Lower lobe of right lung (tissue), 2 donors: Measurements from ENCODE around the gene NFATC1. TPM values are rescaled to one million over a fixed set of nuclear protein-coding genes. Genes with fewer than 3 reads are reported as not detected.

Experiments used
- ATAC-seq, 2 donors: fragments of 200-7000 bp; cut with Tn5 transposase; one replicate each; pipeline ENCODE4 v1.9.1; 2020 to 2022; ENCODE audit warnings: mild to moderate bottlenecking in 2 of 2, moderate library complexity in 2 of 2
- DNase-seq: peaks from one replicate; pipeline ENCODE4 v3.0.0-alpha.2; 2020
- H3K27ac ChIP-seq: fragments of 200-600 bp; one replicate; pipeline ENCODE4 v1.8.0; 2022
- H3K27me3 ChIP-seq: fragments of 200-600 bp; one replicate; pipeline ENCODE4 v1.8.0; 2022; ENCODE audit warnings: low read depth
- H3K36me3 ChIP-seq: fragments of 200-600 bp; one replicate; pipeline ENCODE4 v1.8.0; 2022; ENCODE audit warnings: mild to moderate bottlenecking
- H3K4me1 ChIP-seq: fragments of 200-600 bp; one replicate; pipeline ENCODE4 v1.8.0; 2022
- H3K4me3 ChIP-seq: fragments of 200-600 bp; one replicate; pipeline ENCODE4 v1.8.0; 2022; ENCODE audit warnings: mild to moderate bottlenecking
- H3K9me3 ChIP-seq: fragments of 200-600 bp; one replicate; pipeline ENCODE4 v1.8.0; 2022
- intact Hi-C: fragments of 100-400 bp; cut with DNase I; formaldehyde crosslinking; loops from one replicate; pipeline ENCODE4 v1.11.0; 2022
- total RNA-seq: library from RNA; stranded (reverse); fragmentation: NEBNext Ultra II Directional; extraction: Animal tissue kit (Norgen Biotek cat#: 25700); gene quantifications from one replicate; pipeline ENCODE4 v1.2.1, GENCODE V29; 2021
- TF ChIP-seq, protein P1 (sequence below): fragments of 200-600 bp; IDR thresholded peaks from one replicate; pipeline ENCODE4 v1.8.0; 2022; ENCODE audit warnings: antibody characterized with exemption, mild to moderate bottlenecking
- donor health status: DM: no; HTN: yes; CAD: no; lungs with severe emphysema.

Gene NFATC1
- total RNA-seq, 1 donor from 2014 or later, result 21.4 TPM

DNA sequence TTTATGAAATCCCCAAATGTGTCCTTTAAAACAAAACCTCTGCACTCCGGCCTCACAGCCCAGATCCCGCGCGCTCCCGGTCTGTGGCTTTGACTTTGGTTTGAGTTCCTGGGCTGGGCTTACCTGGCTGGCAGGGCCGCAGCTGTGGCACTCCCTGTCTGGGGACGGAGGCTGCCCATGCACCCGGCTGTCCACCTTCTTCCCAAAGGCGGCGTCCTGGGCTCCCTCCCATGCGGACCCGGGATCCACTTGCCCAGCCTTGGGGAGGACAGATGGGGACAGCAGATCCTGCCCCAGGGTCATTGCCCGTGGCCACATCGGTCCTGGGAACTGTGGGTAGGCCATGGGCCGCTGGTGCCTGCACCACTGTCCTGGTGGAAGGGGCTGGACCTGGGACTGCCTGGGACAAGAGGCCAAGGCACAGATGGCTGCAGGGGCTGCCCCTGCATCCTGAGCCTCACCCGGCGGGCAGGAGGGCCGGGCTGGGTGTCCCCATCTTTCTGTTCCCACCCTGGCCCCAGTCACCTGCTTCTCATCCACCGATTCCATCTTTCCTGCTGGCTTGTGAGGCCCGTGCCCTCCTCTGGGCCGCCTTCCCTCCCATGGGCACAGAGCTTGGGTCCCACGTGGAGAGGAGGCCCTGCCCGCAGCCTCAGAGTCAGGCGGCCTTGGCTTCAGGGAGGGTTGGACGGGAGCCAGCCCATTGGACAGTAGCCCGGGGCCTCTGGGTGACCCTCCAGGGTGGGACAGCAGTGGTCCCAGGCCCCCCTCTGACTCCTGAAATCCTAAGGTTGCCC lies 27.7 kb downstream of the NFATC1 start:
- no peaks in the 10 kb centered on the region for H3K27me3 ChIP-seq
- intact Hi-C loops, result no loop called here
- no peak overlapping the region for H3K27ac ChIP-seq
- TF ChIP-seq, protein P1, sequence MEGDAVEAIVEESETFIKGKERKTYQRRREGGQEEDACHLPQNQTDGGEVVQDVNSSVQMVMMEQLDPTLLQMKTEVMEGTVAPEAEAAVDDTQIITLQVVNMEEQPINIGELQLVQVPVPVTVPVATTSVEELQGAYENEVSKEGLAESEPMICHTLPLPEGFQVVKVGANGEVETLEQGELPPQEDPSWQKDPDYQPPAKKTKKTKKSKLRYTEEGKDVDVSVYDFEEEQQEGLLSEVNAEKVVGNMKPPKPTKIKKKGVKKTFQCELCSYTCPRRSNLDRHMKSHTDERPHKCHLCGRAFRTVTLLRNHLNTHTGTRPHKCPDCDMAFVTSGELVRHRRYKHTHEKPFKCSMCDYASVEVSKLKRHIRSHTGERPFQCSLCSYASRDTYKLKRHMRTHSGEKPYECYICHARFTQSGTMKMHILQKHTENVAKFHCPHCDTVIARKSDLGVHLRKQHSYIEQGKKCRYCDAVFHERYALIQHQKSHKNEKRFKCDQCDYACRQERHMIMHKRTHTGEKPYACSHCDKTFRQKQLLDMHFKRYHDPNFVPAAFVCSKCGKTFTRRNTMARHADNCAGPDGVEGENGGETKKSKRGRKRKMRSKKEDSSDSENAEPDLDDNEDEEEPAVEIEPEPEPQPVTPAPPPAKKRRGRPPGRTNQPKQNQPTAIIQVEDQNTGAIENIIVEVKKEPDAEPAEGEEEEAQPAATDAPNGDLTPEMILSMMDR, result no peak
- ATAC-seq (peak in 1 of 2 donors; percentile 3), DNase-seq (no peak)
- H3K4me1 ChIP-seq, result peaks cover 15% of the 10 kb centered on the region
- peaks cover 15% of the 10 kb centered on the region for H3K36me3 ChIP-seq
- H3K9me3 ChIP-seq, result no peaks in the 10 kb centered on the region
- H3K4me3 ChIP-seq, result no peak overlapping the region

DNA sequence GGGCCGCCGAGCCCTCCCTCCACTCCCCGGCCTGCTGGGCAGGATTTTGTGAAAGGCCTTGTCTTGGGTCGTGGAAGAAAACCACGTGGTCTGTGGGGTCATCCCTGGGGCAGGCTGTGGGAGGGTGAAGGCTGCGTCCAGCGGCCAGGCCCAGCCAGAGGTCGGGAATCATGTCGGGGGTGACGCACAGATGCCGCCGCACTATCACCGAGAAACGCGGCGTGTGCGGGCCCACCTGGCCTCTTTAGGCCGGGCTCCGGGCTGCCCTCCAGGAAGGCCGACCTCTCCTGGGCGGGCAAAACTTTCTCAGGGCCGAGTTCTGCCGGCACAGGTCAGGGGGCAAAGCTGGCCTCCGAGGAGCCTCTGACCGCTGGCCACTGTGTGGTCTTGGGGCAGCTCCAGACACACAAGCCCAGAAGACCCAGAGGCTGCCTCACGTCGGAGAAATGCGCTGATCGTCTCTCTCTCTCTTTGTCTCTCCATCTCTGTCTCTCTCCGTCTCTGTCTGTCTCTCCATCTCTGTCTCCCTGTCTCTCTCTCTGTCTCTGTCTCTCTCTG lies 28.4 kb downstream of the NFATC1 start:
- ATAC-seq (peak; percentile 23 to 36), DNase-seq (no peak)
- Histone ChIP-seq H3K27ac (no peak overlapping the region), H3K9me3 (no peaks in the 10 kb centered on the region), H3K27me3 (no peaks in the 10 kb centered on the region), H3K36me3 (peaks cover 15% of the 10 kb centered on the region), H3K4me3 (no peak overlapping the region), H3K4me1 (peaks cover 15% of the 10 kb centered on the region)
- intact Hi-C loops, result no loop called here
- TF ChIP-seq, protein P1, result no peak

DNA sequence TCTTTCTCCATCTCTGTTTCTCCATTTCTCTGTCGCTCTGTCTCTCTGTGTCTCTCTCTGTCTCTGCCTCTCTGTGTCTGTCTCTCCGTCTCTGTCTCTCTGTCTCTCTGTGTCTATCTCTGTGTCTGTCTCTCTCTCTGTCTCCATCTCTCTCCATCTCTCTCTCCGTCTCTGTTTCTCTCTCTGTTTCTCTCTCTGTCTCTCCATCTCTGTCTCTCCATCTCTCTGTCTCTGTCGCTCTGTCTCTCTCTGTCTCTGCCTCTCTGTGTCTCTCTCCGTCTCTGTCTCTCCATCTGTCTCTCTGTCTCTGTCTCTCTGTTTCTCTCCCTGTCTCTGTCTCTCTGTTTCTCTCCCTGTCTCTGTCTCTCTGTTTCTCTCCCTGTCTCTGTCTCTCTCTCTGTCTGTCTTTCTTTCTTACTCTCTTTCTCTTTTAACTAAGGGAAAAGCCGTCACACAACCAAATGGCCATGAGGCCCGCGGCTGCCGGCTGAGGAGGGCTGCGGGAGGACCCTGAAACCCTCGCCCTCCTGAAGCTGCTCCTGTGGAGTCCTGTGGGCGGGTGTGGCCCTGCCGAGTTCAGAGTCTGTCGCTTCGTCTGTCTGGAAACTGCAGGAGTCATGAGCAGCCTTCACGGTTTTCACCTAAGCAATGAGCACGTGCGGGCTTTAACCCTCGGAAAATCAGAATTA lies 29.3 kb downstream of the NFATC1 start:
- intact Hi-C loops, result no loop called here
- Histone ChIP-seq H3K27me3 (no peaks in the 10 kb centered on the region), H3K27ac (no peak overlapping the region), H3K4me1 (peaks cover 15% of the 10 kb centered on the region), H3K9me3 (no peaks in the 10 kb centered on the region), H3K4me3 (no peak overlapping the region), H3K36me3 (peaks cover 15% of the 10 kb centered on the region)
- no peak for DNase-seq
- TF ChIP-seq, protein P1, result no peak
- ATAC-seq, result no peak

DNA sequence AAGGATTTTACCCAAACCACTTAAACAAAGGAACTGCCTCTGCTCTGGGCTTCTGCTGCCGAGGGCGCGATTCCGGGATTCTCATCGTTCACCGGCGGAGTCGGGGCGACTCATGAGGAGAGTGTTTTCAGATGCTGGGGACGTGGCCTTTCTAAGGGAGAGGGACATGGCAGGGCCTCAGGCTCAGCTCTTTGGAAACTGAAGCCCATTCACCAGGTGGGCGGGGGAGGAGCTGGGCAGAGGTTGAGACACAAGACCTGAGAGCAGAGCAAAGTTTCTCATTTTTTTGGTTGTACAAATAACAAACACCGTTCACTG lies 29.8 kb downstream of the NFATC1 start:
- ATAC-seq, result no peak
- no peak overlapping the region for H3K27ac ChIP-seq
- peaks cover 13% of the 10 kb centered on the region for H3K36me3 ChIP-seq
- TF ChIP-seq, protein P1, result no peak
- DNase-seq, result no peak
- peaks cover 15% of the 10 kb centered on the region for H3K4me1 ChIP-seq
- intact Hi-C loops, result no loop called here
- no peaks in the 10 kb centered on the region for H3K9me3 ChIP-seq
- H3K27me3 ChIP-seq, result no peaks in the 10 kb centered on the region
- no peak overlapping the region for H3K4me3 ChIP-seq

DNA sequence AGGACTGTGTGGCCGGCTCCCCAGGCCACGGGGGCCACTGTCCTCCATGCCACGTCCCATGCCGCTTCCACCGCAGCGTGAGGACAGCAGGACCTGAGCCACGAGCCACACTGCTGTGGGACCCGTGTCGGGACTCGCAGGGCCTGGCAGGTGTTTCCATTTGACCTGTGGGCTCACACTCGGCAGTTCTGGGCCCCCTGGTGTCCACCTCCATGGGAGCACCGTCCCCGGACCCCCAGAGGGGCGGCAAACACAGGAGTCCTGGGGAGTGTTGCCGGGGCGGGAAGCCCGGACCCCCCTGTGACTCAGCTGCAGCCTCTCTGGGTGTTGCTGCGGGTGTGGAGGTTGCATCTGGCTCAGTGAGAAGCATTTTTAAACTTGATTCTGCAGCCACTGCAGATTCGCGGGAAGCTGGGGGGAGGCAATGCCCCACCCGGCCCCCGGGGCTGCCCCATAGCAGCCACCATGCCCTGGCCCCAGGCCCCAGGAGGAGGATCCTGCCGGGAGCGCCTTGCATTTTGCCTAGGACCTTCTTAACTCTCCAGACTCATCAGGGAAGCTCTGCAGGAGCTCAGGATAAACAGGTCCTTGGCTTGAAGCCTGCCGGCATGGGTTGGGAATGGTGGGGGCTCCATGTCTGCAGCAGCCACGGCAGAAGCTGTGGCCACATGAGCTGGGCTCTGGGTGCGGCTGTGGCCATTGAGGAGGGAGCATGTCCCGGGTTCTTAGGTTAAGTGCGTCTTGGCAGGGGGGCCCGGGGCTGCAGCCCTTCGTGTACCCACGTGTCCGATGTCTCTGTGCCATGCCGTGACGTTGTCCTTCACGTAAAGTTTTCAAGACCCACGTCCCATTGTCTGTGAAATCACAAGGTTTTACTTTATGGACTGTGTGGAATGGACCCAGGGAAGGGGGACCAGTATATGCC lies 30.9 kb downstream of the NFATC1 start:
- peaks cover 15% of the 10 kb centered on the region for H3K4me1 ChIP-seq
- intact Hi-C loops, result no loop called here
- DNase-seq, result no peak
- no peak overlapping the region for H3K27ac ChIP-seq
- no peaks in the 10 kb centered on the region for H3K9me3 ChIP-seq
- TF ChIP-seq, protein P1, result no peak
- H3K27me3 ChIP-seq, result no peaks in the 10 kb centered on the region
- H3K4me3 ChIP-seq, result no peak overlapping the region
- no peak for ATAC-seq
- H3K36me3 ChIP-seq, result peaks cover 3% of the 10 kb centered on the region
